Erythroblast (primary cell): Measurements from ENCODE around the gene GFOD1.

Source experiments
- GATA1 ChIP-seq: IDR thresholded peaks from 2 replicates; pipeline ENCODE4 v1.6.1; 2011; ENCODE audit warnings: low read depth, mild to moderate bottlenecking, control low read depth, low read length, moderate library complexity
- POLR2A ChIP-seq: IDR thresholded peaks from 2 replicates; pipeline ENCODE4 v1.6.1; 2011; ENCODE audit warnings: mild to moderate bottlenecking, low read length

GRCh38 chr6:13467216-13467600 lies 20.2 kb downstream of the GFOD1 start:
- TF ChIP-seq POLR2A, result no peak
- no peak for TF ChIP-seq GATA1
